PFSK-1 (cell line): ENCODE measurements around the gene PTPN21.

ENCODE experiments used
- FOXP2 ChIP-seq: optimal IDR thresholded peaks from 2 replicates; pipeline ENCODE3; 2011; ENCODE audit warnings: borderline replicate concordance, control low read depth, inconsistent platforms; ENCODE audit not compliant: insufficient read depth; ENCODE audit errors: extremely low read length, extremely low read depth
- POLR2AphosphoS5 ChIP-seq: IDR thresholded peaks from 2 replicates; pipeline ENCODE4 v1.6.1; 2012; ENCODE audit warnings: low read depth, mild to moderate bottlenecking, control low read depth, low read length, moderate library complexity
- SIN3A ChIP-seq: IDR thresholded peaks from 2 replicates; pipeline ENCODE4 v1.6.1; 2012; ENCODE audit warnings: mild to moderate bottlenecking, low read length, moderate library complexity, borderline replicate concordance; ENCODE audit not compliant: insufficient read depth
- TAF1 ChIP-seq: IDR thresholded peaks from 2 replicates; pipeline ENCODE4 v1.6.1; 2012; ENCODE audit warnings: low read length, control low read depth, borderline replicate concordance; ENCODE audit not compliant: insufficient read depth
- TF ChIP-seq, protein P1 (sequence below), 2 experiments: IDR thresholded peaks; 2 replicates each; pipeline versions ENCODE4 v1.6.1 to v1.8.0; 2011 to 2012; ENCODE audit warnings: low read depth in 2 of 2, low read length in 2 of 2, control low read depth in 1 of 2, inconsistent platforms in 1 of 2, mild to moderate bottlenecking in 1 of 2, moderate library complexity in 1 of 2; ENCODE audit not compliant: insufficient read depth in 1 of 2

GRCh38 chr14:88503754-88504406, 50.9 kb downstream of the PTPN21 start:
- TF ChIP-seq TAF1, result no peak
- TF ChIP-seq FOXP2, result no peak
- TF ChIP-seq, protein P1, sequence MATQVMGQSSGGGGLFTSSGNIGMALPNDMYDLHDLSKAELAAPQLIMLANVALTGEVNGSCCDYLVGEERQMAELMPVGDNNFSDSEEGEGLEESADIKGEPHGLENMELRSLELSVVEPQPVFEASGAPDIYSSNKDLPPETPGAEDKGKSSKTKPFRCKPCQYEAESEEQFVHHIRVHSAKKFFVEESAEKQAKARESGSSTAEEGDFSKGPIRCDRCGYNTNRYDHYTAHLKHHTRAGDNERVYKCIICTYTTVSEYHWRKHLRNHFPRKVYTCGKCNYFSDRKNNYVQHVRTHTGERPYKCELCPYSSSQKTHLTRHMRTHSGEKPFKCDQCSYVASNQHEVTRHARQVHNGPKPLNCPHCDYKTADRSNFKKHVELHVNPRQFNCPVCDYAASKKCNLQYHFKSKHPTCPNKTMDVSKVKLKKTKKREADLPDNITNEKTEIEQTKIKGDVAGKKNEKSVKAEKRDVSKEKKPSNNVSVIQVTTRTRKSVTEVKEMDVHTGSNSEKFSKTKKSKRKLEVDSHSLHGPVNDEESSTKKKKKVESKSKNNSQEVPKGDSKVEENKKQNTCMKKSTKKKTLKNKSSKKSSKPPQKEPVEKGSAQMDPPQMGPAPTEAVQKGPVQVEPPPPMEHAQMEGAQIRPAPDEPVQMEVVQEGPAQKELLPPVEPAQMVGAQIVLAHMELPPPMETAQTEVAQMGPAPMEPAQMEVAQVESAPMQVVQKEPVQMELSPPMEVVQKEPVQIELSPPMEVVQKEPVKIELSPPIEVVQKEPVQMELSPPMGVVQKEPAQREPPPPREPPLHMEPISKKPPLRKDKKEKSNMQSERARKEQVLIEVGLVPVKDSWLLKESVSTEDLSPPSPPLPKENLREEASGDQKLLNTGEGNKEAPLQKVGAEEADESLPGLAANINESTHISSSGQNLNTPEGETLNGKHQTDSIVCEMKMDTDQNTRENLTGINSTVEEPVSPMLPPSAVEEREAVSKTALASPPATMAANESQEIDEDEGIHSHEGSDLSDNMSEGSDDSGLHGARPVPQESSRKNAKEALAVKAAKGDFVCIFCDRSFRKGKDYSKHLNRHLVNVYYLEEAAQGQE (IDR thresholded peaks at IDR 0.05; ENCODE audit: insufficient read depth in 1 of 2, low read depth in 2 of 2, low read length in 2 of 2), result no peak
- no peak for TF ChIP-seq POLR2AphosphoS5
- no peak for TF ChIP-seq SIN3A
